HEK293T (cell line): ENCODE data around the gene AMIGO2.

Source experiments
- ARNT ChIP-seq: fragments of 450-650 bp; IDR thresholded peaks from 2 replicates; pipeline ENCODE4 v1.6.1; 2017; ENCODE audit warnings: mild to moderate bottlenecking
- BHLHE40 ChIP-seq: fragments of 450-650 bp; IDR thresholded peaks from 2 replicates; pipeline ENCODE4 v1.6.1; 2016; ENCODE audit warnings: mild to moderate bottlenecking, moderate library complexity, borderline replicate concordance
- CTBP1 ChIP-seq: fragments of 450-650 bp; IDR thresholded peaks from 2 replicates; pipeline ENCODE4 v1.6.1; 2016; ENCODE audit warnings: borderline replicate concordance
- ELF4 ChIP-seq: fragments of 450-650 bp; IDR thresholded peaks from 2 replicates; pipeline ENCODE4 v1.6.1; 2017; ENCODE audit warnings: antibody characterized with exemption
- FOXA1 ChIP-seq: fragments of 450-650 bp; IDR thresholded peaks from 2 replicates; pipeline ENCODE4 v1.6.1; 2016; ENCODE audit warnings: mild to moderate bottlenecking
- FOXK2 ChIP-seq: fragments of 450-650 bp; IDR thresholded peaks from 2 replicates; pipeline ENCODE4 v1.6.1; 2016; ENCODE audit warnings: mild to moderate bottlenecking
- FOXM1 ChIP-seq: fragments of 450-650 bp; IDR thresholded peaks from 2 replicates; pipeline ENCODE4 v1.6.1; 2017; ENCODE audit warnings: mild to moderate bottlenecking, borderline replicate concordance
- HDGF ChIP-seq: fragments of 450-650 bp; IDR thresholded peaks from 2 replicates; pipeline ENCODE4 v1.6.1; 2017; ENCODE audit warnings: antibody characterized with exemption, borderline replicate concordance
- LEF1 ChIP-seq: fragments of 450-650 bp; IDR thresholded peaks from 2 replicates; pipeline ENCODE4 v1.6.1; 2017; ENCODE audit warnings: mild to moderate bottlenecking, borderline replicate concordance
- PKNOX1 ChIP-seq: fragments of 450-650 bp; IDR thresholded peaks from 2 replicates; pipeline ENCODE4 v1.6.1; 2016
- SP1 ChIP-seq: fragments of 450-650 bp; IDR thresholded peaks from 2 replicates; pipeline ENCODE4 v1.6.1; 2017
- SUZ12 ChIP-seq: fragments of 450-650 bp; IDR thresholded peaks from 2 replicates; pipeline ENCODE4 v1.6.1; 2016; ENCODE audit warnings: mild to moderate bottlenecking
- ZNF384 ChIP-seq: fragments of 450-650 bp; IDR thresholded peaks from 2 replicates; pipeline ENCODE4 v1.6.1; 2016

- TF ChIP-seq CTBP1, result no peak
- no peak for TF ChIP-seq FOXM1
- TF ChIP-seq SP1, result no peak
- no peak for TF ChIP-seq ARNT
- no peak for TF ChIP-seq FOXA1
- TF ChIP-seq LEF1, result no peak
- no peak for TF ChIP-seq BHLHE40
- no peak for TF ChIP-seq SUZ12
- no peak for TF ChIP-seq PKNOX1
- TF ChIP-seq FOXK2, result no peak
- no peak for TF ChIP-seq ELF4
- TF ChIP-seq ZNF384, result no peak
- TF ChIP-seq HDGF, result no peak
Measured at GRCh38 chr12:47054659-47055058, 25.1 kb downstream of the AMIGO2 start.
